DOHH2 (cell line): ENCODE results near the gene NR5A2.

Experiments
- H3F3A ChIP-seq: fragments of 200-600 bp; sonication (generic), shearing (Covaris generic); 2 replicates; pipeline ENCODE4 v1.6.0; 2016; ENCODE audit warnings: antibody characterized with exemption, mild to moderate bottlenecking; ENCODE audit not compliant: control insufficient read depth, insufficient read depth
- H3K27ac ChIP-seq: fragments of 200-600 bp; sonication (generic); 2 replicates; pipeline ENCODE4 v1.5.1; 2014; ENCODE audit warnings: low read depth, mild to moderate bottlenecking, low read length, moderate library complexity
- H3K27me3 ChIP-seq: fragments of 200-600 bp; sonication (generic); 2 replicates; pipeline ENCODE4 v1.6.1; 2014; ENCODE audit warnings: mild to moderate bottlenecking, low read length, mixed read lengths; ENCODE audit not compliant: control insufficient read depth
- H3K36me3 ChIP-seq: fragments of 200-600 bp; sonication (generic); 2 replicates; pipeline ENCODE4 v1.6.1; 2014; ENCODE audit warnings: mild to moderate bottlenecking, low read length, moderate library complexity, mixed read lengths; ENCODE audit not compliant: control insufficient read depth
- H3K4me1 ChIP-seq: fragments of 200-600 bp; sonication (generic); 2 replicates; pipeline ENCODE4 v1.6.1; 2014; ENCODE audit warnings: mild to moderate bottlenecking, low read length, mixed read lengths; ENCODE audit not compliant: control insufficient read depth
- H3K4me2 ChIP-seq: fragments of 200-600 bp; sonication (generic); 2 replicates; pipeline ENCODE4 v1.6.0; 2014; ENCODE audit warnings: mild to moderate bottlenecking, low read length, moderate library complexity
- H3K4me3 ChIP-seq: fragments of 200-600 bp; sonication (generic); 2 replicates; pipeline ENCODE4 v1.5.1; 2014; ENCODE audit warnings: mild to moderate bottlenecking, low read length, mixed read lengths
- H3K79me2 ChIP-seq: fragments of 200-600 bp; sonication (generic); 2 replicates; pipeline ENCODE4 v1.6.1; 2014; ENCODE audit warnings: mild to moderate bottlenecking, low read length, mixed read lengths; ENCODE audit not compliant: control insufficient read depth
- H3K9me2 ChIP-seq: fragments of 200-600 bp; sonication (generic); replicated peaks from 2 replicates; pipeline ENCODE4 v1.6.1; 2014; ENCODE audit warnings: mild to moderate bottlenecking, low read length, mixed read lengths; ENCODE audit not compliant: control insufficient read depth
- H3K9me3 ChIP-seq: fragments of 200-600 bp; sonication (generic); 2 replicates; pipeline ENCODE4 v1.6.1; 2014; ENCODE audit warnings: antibody characterized with exemption, low read length, mixed read lengths; ENCODE audit not compliant: control insufficient read depth, insufficient read depth
- H4K20me1 ChIP-seq: fragments of 200-600 bp; sonication (generic); 2 replicates; pipeline ENCODE4 v1.6.0; 2014; ENCODE audit warnings: low read depth, mild to moderate bottlenecking, antibody characterized with exemption, low read length, moderate library complexity; ENCODE audit not compliant: control insufficient read depth, insufficient read depth
- CTCF ChIP-seq: fragments of 200-600 bp; sonication (generic); IDR thresholded peaks from one replicate; pipeline ENCODE4 v1.5.1; 2014; ENCODE audit warnings: antibody characterized with exemption, mild to moderate bottlenecking, low read depth, low read length; ENCODE audit not compliant: poor library complexity, severe bottlenecking
- EZH2phosphoT487 ChIP-seq: fragments of 200-600 bp; sonication (generic); IDR thresholded peaks from 2 replicates; pipeline ENCODE4 v1.6.1; 2017; ENCODE audit warnings: borderline replicate concordance, mild to moderate bottlenecking, antibody characterized with exemption, low read length, moderate library complexity, mixed read lengths

The NR5A2 gene

GRCh38 chr1:200162258-200162657, 134.7 kb downstream of the NR5A2 start:
- H3K27ac ChIP-seq = no peak overlapping the region
- no peaks in the 10 kb centered on the region for H3K9me3 ChIP-seq
- no peaks in the 10 kb centered on the region for H3K27me3 ChIP-seq
- H3K79me2 ChIP-seq = no peaks in the 10 kb centered on the region
- H3F3A ChIP-seq = no peaks in the 10 kb centered on the region
- H3K36me3 ChIP-seq = no peaks in the 10 kb centered on the region
- H3K4me1 ChIP-seq = peaks cover 18% of the 10 kb centered on the region
- H3K4me3 ChIP-seq = no peak overlapping the region
- TF ChIP-seq CTCF (no peak), EZH2phosphoT487 (no peak)
- no peaks in the 10 kb centered on the region for H3K9me2 ChIP-seq
- no peaks in the 10 kb centered on the region for H4K20me1 ChIP-seq
- H3K4me2 ChIP-seq = no peak overlapping the region

GRCh38 chr1:200162877-200163276, 135.4 kb downstream of the NR5A2 start:
- TF ChIP-seq CTCF (no peak), EZH2phosphoT487 (no peak)
- peaks cover 11% of the 10 kb centered on the region for H3K4me1 ChIP-seq
- no peaks in the 10 kb centered on the region for H3F3A ChIP-seq
- no peaks in the 10 kb centered on the region for H3K79me2 ChIP-seq
- H4K20me1 ChIP-seq = no peaks in the 10 kb centered on the region
- H3K9me2 ChIP-seq = no peaks in the 10 kb centered on the region
- H3K4me2 ChIP-seq = no peak overlapping the region
- no peaks in the 10 kb centered on the region for H3K9me3 ChIP-seq
- no peaks in the 10 kb centered on the region for H3K36me3 ChIP-seq
- no peak overlapping the region for H3K27ac ChIP-seq
- H3K27me3 ChIP-seq = no peaks in the 10 kb centered on the region
- no peak overlapping the region for H3K4me3 ChIP-seq

GRCh38 chr1:200163911-200164310, 136.4 kb downstream of the NR5A2 start:
- Histone ChIP-seq H4K20me1 (no peaks in the 10 kb centered on the region), H3K4me2 (no peak overlapping the region), H3K9me3 (no peaks in the 10 kb centered on the region), H3K4me3 (no peak overlapping the region), H3K79me2 (no peaks in the 10 kb centered on the region), H3K9me2 (no peaks in the 10 kb centered on the region), H3F3A (no peaks in the 10 kb centered on the region), H3K27me3 (no peaks in the 10 kb centered on the region), H3K4me1 (0 out of 2 replicates have a peak, but pooled peaks cover 4% of the 10 kb centered on the region), H3K27ac (no peak overlapping the region), H3K36me3 (no peaks in the 10 kb centered on the region)
- TF ChIP-seq CTCF (no peak), EZH2phosphoT487 (no peak)
